Spleen (tissue), 7 donors: ENCODE data around the gene NKAIN4.

ENCODE experiments used
- POLR2A ChIP-seq, 3 donors: fragments of 450-650 bp; IDR thresholded peaks; one replicate each; pipeline ENCODE4 v1.5.1; 2017; ENCODE audit warnings: antibody characterized with exemption in 3 of 3, mild to moderate bottlenecking in 1 of 3
- POLR2AphosphoS5 ChIP-seq, 3 donors: sonication (generic); formaldehyde crosslinking; IDR thresholded peaks; one replicate each; pipeline ENCODE4 v1.5.1; 2017; ENCODE audit warnings: antibody characterized with exemption in 3 of 3
- TF ChIP-seq, protein P1 (sequence below), 11 experiments: fragments of 200-600 bp in 7 of 11; fragments of 450-650 bp in 4 of 11; sonication (generic) in 4 of 11; IDR thresholded peaks in 8 of 11; conservative IDR thresholded peaks in 3 of 11; 1 replicate in 7 of 11; 2 replicates in 4 of 11; pipeline versions ENCODE4 v1.4.0 to v1.8.0; 2016 to 2021; ENCODE audit warnings: antibody characterized with exemption in 11 of 11, inconsistent platforms in 4 of 11, mild to moderate bottlenecking in 1 of 11
- donor health status: DM: no; HTN: no; CAD: no; lungs with moderate emphysema.
- donor health status: DM: no; HTN: no; CAD: no.
- donor health status: DM: no; HTN: no; CAD: no.

DNA sequence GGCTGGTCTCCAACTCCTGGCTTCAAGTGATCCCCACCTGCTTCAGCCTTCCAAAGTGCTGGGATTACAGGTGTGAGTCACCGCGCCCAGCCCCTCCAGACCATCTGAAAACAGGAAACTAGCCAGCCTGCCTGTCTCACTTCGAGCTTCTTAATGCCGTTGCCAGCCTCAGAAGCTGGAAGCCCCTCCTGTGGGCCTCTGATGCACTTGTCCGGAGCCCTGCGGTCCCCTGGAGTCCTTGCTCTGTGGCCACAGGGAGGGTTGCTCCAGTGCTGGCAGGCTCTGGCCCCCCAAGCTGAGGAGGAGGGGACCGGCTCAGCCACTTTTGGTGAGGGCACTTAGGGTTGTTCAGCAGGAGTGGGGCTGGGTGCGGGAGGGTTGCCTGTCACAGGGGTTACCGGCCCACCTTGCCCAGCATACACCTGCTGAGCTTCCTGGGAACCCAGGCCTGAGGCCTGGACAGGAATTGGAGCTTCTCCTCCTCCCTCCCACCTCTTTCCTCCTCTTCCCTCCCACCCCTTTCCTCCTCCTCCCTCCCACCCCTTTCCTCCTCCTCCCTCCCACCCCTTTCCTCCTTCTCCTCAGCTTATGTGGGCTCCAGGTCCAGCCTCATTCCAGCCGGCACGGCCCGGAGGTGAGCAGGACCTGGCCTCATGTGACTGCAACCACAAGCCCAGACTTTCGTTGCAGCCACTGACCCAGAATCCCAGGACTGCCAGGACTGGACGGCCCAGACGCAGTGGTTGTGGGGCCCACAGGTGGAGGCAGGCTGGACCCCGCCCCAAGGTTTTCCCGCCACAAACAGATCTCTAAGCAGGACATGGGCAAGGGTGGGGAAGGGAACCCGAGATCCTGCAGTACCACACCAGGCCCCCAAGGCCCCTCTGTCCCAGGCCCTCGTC lies 28.0 kb downstream of the NKAIN4 start:
- TF ChIP-seq, protein P1, sequence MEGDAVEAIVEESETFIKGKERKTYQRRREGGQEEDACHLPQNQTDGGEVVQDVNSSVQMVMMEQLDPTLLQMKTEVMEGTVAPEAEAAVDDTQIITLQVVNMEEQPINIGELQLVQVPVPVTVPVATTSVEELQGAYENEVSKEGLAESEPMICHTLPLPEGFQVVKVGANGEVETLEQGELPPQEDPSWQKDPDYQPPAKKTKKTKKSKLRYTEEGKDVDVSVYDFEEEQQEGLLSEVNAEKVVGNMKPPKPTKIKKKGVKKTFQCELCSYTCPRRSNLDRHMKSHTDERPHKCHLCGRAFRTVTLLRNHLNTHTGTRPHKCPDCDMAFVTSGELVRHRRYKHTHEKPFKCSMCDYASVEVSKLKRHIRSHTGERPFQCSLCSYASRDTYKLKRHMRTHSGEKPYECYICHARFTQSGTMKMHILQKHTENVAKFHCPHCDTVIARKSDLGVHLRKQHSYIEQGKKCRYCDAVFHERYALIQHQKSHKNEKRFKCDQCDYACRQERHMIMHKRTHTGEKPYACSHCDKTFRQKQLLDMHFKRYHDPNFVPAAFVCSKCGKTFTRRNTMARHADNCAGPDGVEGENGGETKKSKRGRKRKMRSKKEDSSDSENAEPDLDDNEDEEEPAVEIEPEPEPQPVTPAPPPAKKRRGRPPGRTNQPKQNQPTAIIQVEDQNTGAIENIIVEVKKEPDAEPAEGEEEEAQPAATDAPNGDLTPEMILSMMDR (IDR thresholded peaks at IDR 0.05 in 8 of 11, conservative IDR thresholded peaks at IDR 0.05 in 3 of 11), result no peak
- no peak for TF ChIP-seq POLR2AphosphoS5 (IDR thresholded peaks at IDR 0.05)
- TF ChIP-seq POLR2A (IDR thresholded peaks at IDR 0.05), result no peak
